SH-SY5Y (cell line): ENCODE data around the gene MAP3K5.

ENCODE experiments used
- GATA2 ChIP-seq: IDR thresholded peaks from 2 replicates; pipeline ENCODE4 v1.6.1; 2011; ENCODE audit warnings: mild to moderate bottlenecking, low read depth, low read length
- GATA3 ChIP-seq: IDR thresholded peaks from 2 replicates; pipeline ENCODE4 v1.6.1; 2011; ENCODE audit warnings: low read depth, mild to moderate bottlenecking, low read length, moderate library complexity

The MAP3K5 gene

DNA sequence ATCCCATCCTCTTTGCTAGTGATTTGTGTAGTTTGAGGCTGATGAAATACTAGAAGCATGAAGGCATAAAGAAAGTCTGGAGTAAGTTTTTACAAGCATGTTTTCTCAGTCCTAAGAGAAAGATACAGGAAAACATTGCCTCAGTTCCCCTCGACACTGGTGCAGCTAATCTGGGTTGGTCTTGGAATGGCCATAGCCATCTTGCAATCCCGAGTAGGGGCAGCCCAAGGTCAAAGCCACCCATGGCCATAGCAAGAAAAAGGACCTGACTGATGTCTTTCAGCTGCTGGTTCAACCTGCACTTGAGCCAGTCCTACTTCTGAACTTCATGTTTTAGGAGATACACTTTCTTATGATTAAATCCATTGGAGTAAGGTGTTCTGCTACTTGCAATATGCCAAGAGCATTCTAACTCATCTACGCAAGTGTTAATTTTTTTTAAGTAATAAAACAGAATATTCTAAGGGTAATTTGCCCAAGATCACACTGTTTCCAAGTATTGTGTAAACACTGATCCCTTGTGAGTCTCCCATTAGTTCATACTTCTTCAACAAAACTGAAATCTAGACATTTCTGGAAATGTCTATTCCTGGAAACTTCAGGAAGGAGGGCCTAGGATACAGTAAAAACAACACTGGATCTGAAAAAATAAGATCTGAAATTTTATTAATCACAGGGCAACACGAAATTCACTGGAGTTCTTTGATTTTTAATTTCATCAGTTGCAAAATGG lies 108.9 kb downstream of the MAP3K5 start:
- TF ChIP-seq GATA2 = no peak
- no peak for TF ChIP-seq GATA3

DNA sequence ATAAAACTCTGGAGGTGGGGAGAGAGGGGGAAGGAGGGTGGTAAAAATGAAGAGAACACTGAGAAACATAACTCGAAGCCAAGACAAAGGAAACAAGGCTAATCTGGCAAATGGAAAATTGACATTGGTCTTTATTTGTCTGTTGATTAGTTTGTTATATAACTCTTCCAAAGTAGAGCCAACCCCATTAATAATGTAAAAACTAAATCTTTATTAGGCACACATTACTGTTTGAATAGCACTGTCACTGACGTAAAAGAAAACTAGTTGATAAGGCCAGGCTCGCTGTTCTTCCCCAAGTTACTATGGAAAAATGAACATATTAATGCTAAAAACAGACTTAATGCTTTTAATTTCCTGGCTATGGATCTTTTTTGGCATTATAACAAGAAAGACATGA lies 110.0 kb downstream of the MAP3K5 start:
- TF ChIP-seq GATA3 (no peak), GATA2 (no peak)

DNA sequence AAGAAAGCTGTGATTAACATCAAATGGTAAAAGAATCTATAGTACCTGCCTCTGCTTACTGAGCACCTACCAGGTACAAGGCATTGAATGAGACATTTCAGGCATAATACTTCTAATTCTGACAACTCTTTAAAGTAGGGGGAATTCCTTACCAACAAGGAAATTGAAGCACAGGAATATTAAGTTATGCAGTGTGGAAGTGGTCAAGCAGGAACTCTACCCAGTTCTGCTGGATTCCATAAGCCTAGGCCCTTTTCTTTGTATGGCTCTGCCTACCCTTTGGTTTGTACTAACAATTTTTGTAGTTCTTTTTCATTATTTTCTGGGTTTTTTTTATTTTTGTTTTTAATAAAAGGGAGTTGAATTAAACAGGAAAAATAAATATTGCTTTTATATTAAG lies 114.5 kb downstream of the MAP3K5 start:
- TF ChIP-seq GATA2 (no peak), GATA3 (no peak)

DNA sequence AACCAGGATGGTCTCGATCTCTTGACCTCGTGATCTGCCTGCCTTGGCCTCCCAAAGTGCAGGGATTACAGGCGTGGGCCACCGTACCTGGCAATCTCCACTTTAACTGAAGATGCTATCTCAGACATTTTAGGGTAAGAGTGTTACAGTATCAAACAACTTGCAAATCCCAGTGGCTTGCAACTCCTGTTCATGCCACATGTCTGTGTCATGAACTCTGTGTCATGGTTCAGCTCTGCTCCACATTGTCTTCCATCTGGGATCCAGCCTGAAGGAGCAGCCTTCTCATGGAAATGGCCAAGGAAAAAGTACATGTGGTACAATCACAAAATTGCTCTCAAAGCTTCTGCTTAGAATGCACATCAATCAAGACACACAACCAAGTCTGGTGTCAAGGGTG lies 114.9 kb downstream of the MAP3K5 start:
- TF ChIP-seq GATA2 (no peak), GATA3 (no peak)

DNA sequence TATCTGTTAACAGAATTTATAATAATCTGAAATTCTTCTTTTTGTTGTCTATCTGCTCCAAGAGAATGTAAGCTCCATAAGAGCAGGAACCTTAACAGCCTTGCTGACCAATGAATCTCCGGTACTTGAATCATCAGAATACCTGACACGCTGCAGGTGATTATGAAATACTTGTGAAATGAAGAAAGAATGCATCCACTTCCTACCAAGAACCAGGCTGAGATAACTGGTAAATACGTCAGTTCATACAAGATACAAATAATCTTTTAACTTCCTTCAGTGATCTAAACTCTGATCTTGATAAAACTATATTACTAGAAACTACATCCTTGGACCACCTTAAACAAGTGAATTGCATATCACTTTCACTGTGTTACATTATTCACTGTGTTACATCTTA lies 116.2 kb downstream of the MAP3K5 start:
- no peak for TF ChIP-seq GATA2
- no peak for TF ChIP-seq GATA3

DNA sequence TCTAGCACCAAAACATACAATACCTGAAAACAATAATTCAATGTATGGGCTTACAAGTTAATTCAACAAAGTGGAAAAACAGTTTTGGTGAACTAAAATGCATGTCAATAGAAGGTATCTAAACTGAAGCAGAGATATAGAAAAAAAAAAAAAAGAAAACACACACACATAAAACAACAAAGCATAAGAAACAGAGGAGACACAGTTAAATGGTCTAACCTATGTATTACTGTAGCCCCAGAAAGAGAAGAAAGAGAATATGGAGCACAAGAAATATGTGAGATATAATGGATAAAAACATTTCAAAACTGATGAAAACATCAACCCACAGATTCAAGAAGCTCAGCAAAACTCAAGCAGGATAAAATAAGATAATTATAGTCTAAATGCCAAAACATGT lies 118.7 kb downstream of the MAP3K5 start:
- TF ChIP-seq GATA3 (no peak), GATA2 (no peak)

DNA sequence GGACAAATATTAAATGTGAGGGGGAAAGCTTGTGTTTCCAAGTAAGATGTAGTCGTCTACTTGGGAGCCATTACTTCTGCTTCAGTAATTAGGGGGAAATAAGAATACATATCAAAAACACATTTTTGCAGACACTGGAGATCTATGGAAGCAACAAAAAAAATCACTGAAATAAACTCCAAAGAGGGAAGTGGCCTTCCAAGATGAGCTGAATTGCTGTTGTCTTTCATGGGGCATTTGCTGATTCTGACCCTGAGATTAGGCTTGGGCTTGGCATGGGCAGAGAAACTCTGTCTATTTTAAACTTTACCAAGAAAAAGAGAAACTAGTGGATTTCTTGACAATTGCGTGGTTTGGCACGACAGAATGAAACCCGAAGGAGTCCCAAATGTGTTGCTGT lies 120.1 kb downstream of the MAP3K5 start:
- no peak for TF ChIP-seq GATA3
- TF ChIP-seq GATA2 = no peak

DNA sequence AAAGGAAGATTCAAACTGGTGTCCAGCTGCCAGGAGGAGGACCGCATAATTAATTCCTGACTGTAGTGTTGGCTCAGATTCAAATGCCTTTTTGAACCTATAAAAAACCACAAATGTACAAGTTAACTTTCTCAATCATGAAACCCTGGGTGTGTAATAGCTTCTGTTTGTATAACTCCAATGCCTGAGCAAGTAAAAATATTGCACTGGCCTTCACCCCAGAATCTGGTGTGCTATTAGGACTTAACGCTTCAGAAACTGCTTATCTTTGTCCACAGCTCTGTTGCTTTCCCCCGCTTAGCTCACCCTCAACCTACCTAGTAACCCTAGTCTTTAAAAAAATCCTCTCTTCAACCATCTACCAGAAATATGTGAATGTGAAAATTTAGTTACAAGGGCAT lies 123.0 kb downstream of the MAP3K5 start:
- TF ChIP-seq GATA2 (no peak), GATA3 (no peak)

DNA sequence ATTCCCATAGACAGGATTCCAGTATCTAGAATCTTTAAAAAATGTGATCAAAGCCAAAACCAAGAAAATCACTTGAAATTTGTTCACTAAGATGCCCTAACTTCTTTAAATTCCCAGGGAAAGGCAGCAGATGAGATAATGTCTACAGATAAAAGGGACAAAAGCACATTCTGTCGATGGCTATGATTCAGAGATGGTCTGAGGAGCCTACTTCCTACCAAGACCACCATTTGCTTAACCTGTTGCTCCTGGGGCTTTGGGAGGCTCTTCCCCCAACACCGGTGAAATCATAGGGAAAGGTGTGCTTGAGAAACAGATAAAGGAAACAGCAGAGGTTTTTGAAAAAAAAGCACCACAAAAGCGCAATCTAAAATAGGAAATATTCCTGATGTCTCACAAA lies 123.7 kb downstream of the MAP3K5 start:
- no peak for TF ChIP-seq GATA3
- TF ChIP-seq GATA2 = no peak

DNA sequence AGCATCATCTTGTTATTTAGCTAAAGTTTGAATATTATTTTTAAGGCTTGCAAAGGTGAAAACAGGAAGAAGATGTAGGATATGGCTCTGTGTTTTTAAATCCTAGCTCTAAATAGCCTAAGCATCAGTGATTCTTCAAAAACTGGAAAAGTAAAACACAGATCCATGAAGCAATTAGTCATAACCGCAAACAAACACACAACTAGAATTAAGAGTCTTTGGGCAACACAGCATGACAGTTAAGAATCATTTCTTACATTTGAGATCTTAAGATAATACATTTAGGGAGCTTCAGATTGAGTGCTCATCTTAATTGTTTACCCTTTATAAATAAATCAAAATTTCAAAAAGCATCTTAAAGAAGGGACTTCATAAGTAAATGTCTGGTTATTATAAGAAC lies 126.2 kb downstream of the MAP3K5 start:
- TF ChIP-seq GATA2 = no peak
- no peak for TF ChIP-seq GATA3

DNA sequence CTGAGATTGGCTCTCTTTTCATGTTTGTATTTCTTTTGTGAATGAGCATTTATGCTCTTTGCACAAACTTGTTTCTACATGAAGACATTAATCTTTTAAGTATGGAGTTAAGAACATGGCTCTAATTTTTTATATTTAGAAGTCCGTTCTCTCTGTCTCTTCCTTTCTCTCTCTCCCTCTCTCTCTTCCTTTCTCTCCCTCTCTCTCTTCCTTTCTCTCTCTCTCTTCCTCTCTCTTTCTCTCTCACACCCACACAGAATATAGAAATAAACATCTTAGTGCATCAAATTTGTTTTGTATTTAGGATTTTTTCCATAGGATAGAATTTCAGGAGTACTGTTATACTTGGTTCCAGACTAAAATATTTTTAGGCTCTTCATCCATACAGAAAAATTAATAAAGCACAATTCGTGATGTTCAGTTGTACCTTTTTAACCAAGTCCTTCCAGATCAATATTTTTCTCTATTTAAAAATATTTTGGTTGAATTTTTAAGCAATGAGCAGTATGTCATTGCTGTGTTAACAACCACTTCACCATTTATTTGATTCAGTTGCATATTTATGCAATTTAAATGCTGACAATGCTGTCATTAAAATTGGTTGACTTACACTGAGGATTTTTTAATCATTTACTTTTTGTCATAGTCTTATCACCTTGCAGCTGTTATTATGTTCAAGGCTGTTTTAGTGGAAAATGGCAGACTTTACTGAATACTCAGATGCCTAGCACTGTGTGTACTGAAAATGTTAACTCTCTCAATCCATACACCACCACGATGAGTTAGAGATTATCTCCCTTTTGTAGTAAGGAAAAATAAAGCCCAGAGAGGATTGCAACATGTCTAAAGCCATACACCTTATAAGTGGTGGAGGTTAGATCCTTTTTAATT lies 129.7 kb downstream of the MAP3K5 start:
- TF ChIP-seq GATA3 = no peak

DNA sequence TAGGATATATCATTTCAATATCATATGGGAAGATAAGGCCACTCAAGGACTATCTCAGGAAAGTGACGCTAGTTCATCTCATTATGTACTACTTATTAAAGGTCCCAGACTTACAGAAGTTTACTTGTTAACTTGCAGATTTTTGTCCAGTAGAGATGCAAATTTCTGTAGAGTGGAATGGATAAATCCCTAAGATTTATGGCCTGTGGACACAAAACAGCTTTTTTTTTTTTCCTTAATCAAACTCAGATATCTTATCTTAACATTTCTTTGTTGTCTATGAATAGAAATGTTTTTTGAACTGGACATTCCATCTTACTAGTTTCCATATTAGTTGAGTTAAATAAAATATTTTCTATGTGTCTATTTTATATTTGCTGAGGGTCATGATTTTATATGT lies 131.6 kb downstream of the MAP3K5 start:
- TF ChIP-seq GATA3 (no peak), GATA2 (no peak)

DNA sequence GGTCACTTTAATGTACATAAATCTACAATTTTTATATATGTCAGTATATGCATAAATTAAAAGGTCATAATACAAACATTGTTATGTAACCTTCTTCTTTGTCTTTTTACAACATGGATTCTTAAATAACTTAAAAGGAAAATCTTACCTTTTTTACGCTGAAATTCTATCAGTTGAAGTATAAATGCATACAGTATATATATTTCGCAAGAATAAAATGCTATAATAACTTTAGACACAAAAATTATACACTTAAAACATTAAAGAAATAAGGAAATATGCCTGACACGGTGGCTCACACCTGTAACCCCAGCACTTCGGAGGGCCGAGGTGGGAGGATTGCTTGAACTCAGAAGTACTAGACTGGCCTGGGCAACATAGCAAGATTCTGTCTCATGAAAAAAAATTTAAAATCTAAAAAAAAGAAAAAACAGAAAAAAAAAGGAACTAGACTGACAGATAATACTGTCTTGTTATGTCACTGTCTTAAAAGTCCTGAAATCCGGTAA lies 132.2 kb downstream of the MAP3K5 start:
- TF ChIP-seq GATA3 (no peak), GATA2 (no peak)

DNA sequence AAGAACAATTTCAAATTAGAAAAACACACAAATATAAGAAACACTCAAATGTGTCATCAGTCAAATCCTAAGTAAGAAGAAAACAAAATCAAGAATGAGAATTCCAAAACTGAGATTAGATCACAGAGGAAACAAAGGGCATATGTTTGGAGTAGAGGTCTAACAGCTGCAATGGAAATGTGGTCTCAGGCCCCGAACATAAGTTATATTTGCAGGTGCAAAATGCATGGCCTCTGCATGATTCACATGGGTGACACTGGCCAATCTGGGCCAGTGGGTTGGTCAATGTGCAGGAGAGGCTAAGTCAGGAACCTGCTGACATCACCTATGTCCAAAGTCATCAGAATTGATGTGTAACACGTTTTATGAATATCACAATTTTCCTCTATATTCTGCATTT lies 133.6 kb downstream of the MAP3K5 start:
- TF ChIP-seq GATA2 (no peak), GATA3 (no peak)

DNA sequence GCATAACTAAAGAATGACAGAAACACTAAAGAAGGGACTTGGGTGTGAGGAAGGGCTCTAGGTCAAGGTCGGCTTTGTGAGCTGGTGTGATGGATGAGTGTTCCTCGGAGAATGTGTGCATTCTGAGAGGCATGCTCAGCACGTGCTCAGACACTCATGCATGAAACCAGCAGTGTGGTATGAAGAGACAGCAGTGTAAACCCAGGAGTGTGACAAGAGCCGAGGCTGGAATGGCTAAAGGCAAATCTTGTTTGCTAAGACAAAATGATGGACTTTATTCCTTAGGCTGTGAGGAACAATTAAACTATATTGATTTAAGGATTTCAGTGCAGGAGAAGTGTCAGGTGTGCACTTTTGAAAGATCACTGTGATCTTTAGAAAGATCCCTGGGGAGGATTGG lies 134.6 kb downstream of the MAP3K5 start:
- TF ChIP-seq GATA3 = no peak
- no peak for TF ChIP-seq GATA2

DNA sequence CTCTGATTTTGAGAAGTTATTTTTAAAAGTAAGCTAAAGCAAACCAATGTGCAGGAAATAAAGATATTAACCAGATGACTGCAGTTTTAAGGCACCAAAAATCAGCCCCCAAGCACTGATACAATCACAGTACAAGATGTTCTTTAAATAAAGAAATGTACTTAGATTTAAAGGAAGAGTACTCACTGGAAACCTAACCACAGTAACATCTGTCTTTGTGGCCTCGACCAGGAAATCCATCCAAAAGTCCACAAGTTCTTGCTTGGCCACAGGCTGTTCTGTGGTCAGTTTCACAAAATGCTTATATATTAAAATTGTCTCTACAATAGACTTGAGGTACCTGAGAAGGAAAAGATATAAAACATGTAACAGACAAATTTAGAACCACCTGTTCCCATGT lies 136.2 kb downstream of the MAP3K5 start:
- TF ChIP-seq GATA2 = no peak
- TF ChIP-seq GATA3 = no peak
